Measurements from ENCODE around the gene FBXL22. TPM values are rescaled to one million over a fixed set of nuclear protein-coding genes. Genes with fewer than 3 reads are reported as not detected.

FBXL22 gene
- total RNA-seq, 1 experiment from 2014 or later, result 0.49 TPM

- ATAC-seq, result no peak
- no peaks in the 10 kb centered on the region for H3K4me1 ChIP-seq (ENCODE audit: control insufficient read depth in 1 of 2, insufficient read depth in 2 of 2, low read length in 2 of 2)
- BruUV-seq (replicated peaks), result no TSS peak
- intact Hi-C loops (cut with micrococcal nuclease), result no loop called here
- H4K20me1 ChIP-seq (ENCODE audit: insufficient read depth), result no peaks in the 10 kb centered on the region; the same call in 1 of the 2 replicates
- CTCF ChIA-PET, result interaction anchor here (1.1 to 1.2 kb wide), 2 partner anchors 35 to 109 kb away, joined by 3 to 4 read pairs; no protein-coding TSS in a partner anchor
- H3K4me2 ChIP-seq (ENCODE audit: low read length), result no peak overlapping the region
- RAD21 ChIA-PET (ENCODE audit: low non-redundant PET in 1 of 2, low total read pairs in 2 of 2, uncharacterized antibody in 2 of 2, unreplicated experiment in 2 of 2), result no interaction called here
- H2AFZ ChIP-seq (ENCODE audit: low read depth, low read length, poor library complexity, severe bottlenecking), result no peak overlapping the region
- no peak overlapping the region for H3K27ac ChIP-seq (ENCODE audit: low read depth, low read length)
- H3K9me2 ChIP-seq (ENCODE audit: insufficient read depth), result no peaks in the 10 kb centered on the region
- H3K4me3 ChIP-seq (replicated peaks in 1 of 2; ENCODE audit: low read depth in 1 of 2, low read length in 2 of 2), result no peak overlapping the region
- no peaks in the 10 kb centered on the region for H3K9me3 ChIP-seq (ENCODE audit: control insufficient read depth in 1 of 2, insufficient read depth in 1 of 2, low read depth in 1 of 2, low read length in 2 of 2)
- H3K79me2 ChIP-seq (ENCODE audit: insufficient read depth, low read length), result no peaks in the 10 kb centered on the region
- POLR2A ChIA-PET, result no interaction called here
- DNase-seq (ENCODE audit: low read depth, low spot score), result no peak
- H3K9ac ChIP-seq (ENCODE audit: low read length), result no peak overlapping the region
- TF ChIP-seq ZBTB33 (IDR thresholded peaks at IDR 0.05; ENCODE audit: extremely low read depth, insufficient replicate concordance, low read length), result no peak
- TF ChIP-seq SRF (IDR thresholded peaks at IDR 0.05; ENCODE audit: low read depth), result no peak
- TF ChIP-seq EZH2 (IDR thresholded peaks at IDR 0.05), result no peak
- TF ChIP-seq YY1 (IDR thresholded peaks at IDR 0.05; ENCODE audit: extremely low read depth, insufficient replicate concordance, low read depth, low read length), result no peak
- TF ChIP-seq POLR2A (IDR thresholded peaks at IDR 0.05; ENCODE audit: borderline replicate concordance, extremely low read depth, insufficient read depth, insufficient read length), result no peak
- no peak for TF ChIP-seq MAX (IDR thresholded peaks at IDR 0.05)
- H3K27me3 ChIP-seq (ENCODE audit: insufficient read depth, low read length), result no peaks in the 10 kb centered on the region
- H3K36me3 ChIP-seq (ENCODE audit: control insufficient read depth in 1 of 2, insufficient read depth in 2 of 2, low read length in 2 of 2), result peaks cover 17 to 26% of the 10 kb centered on the region in 2 experiments
Observed at GRCh38 chr15:63575312-63575711, 21.9 kb upstream of the FBXL22 start.

- RAD21 ChIA-PET (ENCODE audit: low non-redundant PET in 1 of 2, low total read pairs in 2 of 2, uncharacterized antibody in 2 of 2, unreplicated experiment in 2 of 2), result no interaction called here
- ATAC-seq (no peak), DNase-seq (ENCODE audit: low read depth, low spot score) (no peak)
- peaks cover 14 to 17% of the 10 kb centered on the region in 2 experiments for H3K36me3 ChIP-seq (ENCODE audit: control insufficient read depth in 1 of 2, insufficient read depth in 2 of 2, low read length in 2 of 2)
- no peaks in the 10 kb centered on the region for H3K9me3 ChIP-seq (ENCODE audit: control insufficient read depth in 1 of 2, insufficient read depth in 1 of 2, low read depth in 1 of 2, low read length in 2 of 2)
- H3K27ac ChIP-seq (ENCODE audit: low read depth, low read length), result no peak overlapping the region
- H4K20me1 ChIP-seq (ENCODE audit: insufficient read depth), result no peaks in the 10 kb centered on the region; the same call in 1 of the 2 replicates
- no peaks in the 10 kb centered on the region for H3K4me1 ChIP-seq (ENCODE audit: control insufficient read depth in 1 of 2, insufficient read depth in 2 of 2, low read length in 2 of 2)
- BruUV-seq (replicated peaks), result no TSS peak
- H3K79me2 ChIP-seq (ENCODE audit: insufficient read depth, low read length), result no peaks in the 10 kb centered on the region
- CTCF ChIA-PET, result no interaction called here
- intact Hi-C loops (cut with micrococcal nuclease), result no loop called here
- H3K27me3 ChIP-seq (ENCODE audit: insufficient read depth, low read length), result no peaks in the 10 kb centered on the region
- TF ChIP-seq SP1 (IDR thresholded peaks at IDR 0.05; ENCODE audit: low read depth), result no peak
- no peak for TF ChIP-seq MAX (IDR thresholded peaks at IDR 0.05)
- no peak for TF ChIP-seq EZH2 (IDR thresholded peaks at IDR 0.05)
- no peaks in the 10 kb centered on the region for H3K9me2 ChIP-seq (ENCODE audit: insufficient read depth)
- no peak overlapping the region for H3K4me2 ChIP-seq (ENCODE audit: low read length)
- POLR2A ChIA-PET, result no interaction called here
- no peak overlapping the region for H2AFZ ChIP-seq (ENCODE audit: low read depth, low read length, poor library complexity, severe bottlenecking)
- no peak overlapping the region for H3K9ac ChIP-seq (ENCODE audit: low read length)
- H3K4me3 ChIP-seq (replicated peaks in 1 of 2; ENCODE audit: low read depth in 1 of 2, low read length in 2 of 2), result no peak overlapping the region
Observed at GRCh38 chr15:63576441-63576840, 20.7 kb upstream of the FBXL22 start.

All from HCT116 (cell line).